H1 (cell line): ENCODE results near the gene ACAD11. TPM values are rescaled to one million over a fixed set of nuclear protein-coding genes. Genes with fewer than 3 reads are reported as not detected.

ENCODE experiments used
- ATF3 ChIP-seq: IDR thresholded peaks from 2 replicates; pipeline ENCODE4 v1.6.1; 2011; ENCODE audit warnings: low read depth, mild to moderate bottlenecking, low read length; ENCODE audit not compliant: insufficient read depth
- CHD2 ChIP-seq: IDR thresholded peaks from 2 replicates; pipeline ENCODE4 v1.6.1; 2012; ENCODE audit warnings: low read length, improper control_type of control experiment
- NANOG ChIP-seq: IDR thresholded peaks from 2 replicates; pipeline ENCODE4 v1.6.1; 2011; ENCODE audit warnings: low read length, low read depth, mild to moderate bottlenecking, inconsistent platforms; ENCODE audit not compliant: insufficient read depth, poor library complexity, severe bottlenecking
- RFX5 ChIP-seq: IDR thresholded peaks from 2 replicates; pipeline ENCODE4 v1.6.1; 2011; ENCODE audit warnings: low read depth, low read length, improper control_type of control experiment, borderline replicate concordance
- SP2 ChIP-seq: IDR thresholded peaks from 2 replicates; pipeline ENCODE4 v1.6.1; 2012; ENCODE audit warnings: mild to moderate bottlenecking, low read length, inconsistent platforms
- polyA plus RNA-seq, 7 experiments: library from polyadenylated mRNA; depleted of rRNA in 3 of 7; stranded (reverse) in 5 of 7; unstranded in 2 of 7; fragments of >200 nt in 5 of 7; fragments of 200-250 nt in 2 of 7; gene quantifications; 1 replicate in 5 of 7; 2 replicates in 1 of 7; 4 replicates in 1 of 7; pipeline versions ENCODE4 v1.2.1 to v1.2.3, GENCODE V29; 2011 to 2013; ENCODE audit warnings: missing spikeins in 2 of 7, mixed read lengths in 2 of 7
- total RNA-seq: library from RNA; stranded (reverse); fragmentation: NEBNext Ultra II Directional; extraction: Animal tissue kit (Norgen Biotek cat#: 25700); gene quantifications from 2 replicates; pipeline ENCODE4 v1.2.1, GENCODE V29; 2021

Gene ACAD11
- total and polyA plus RNA-seq, 2 of the 8 experiments (the other 6 are each of a cell fraction or from before 2014, with no cell fraction given): 5.5 to 11.0 TPM

- TF ChIP-seq ATF3 (no peak), NANOG (no peak), RFX5 (no peak), CHD2 (no peak), SP2 (no peak)
Observed at GRCh38 chr3:132597660-132598059, 61.9 kb downstream of the ACAD11 start (continued).
